ENCODE results near the gene CCDC197. TPM values are rescaled to one million over a fixed set of nuclear protein-coding genes. Genes with fewer than 3 reads are reported as not detected.

Gene CCDC197
- total and polyA plus RNA-seq, 2 of the 4 experiments (the other 2 are of a cell fraction), result not detected

- Histone ChIP-seq H2BK20ac (ENCODE audit: low read depth, low read length) (no peak overlapping the region), H2AK9ac (replicated peaks; ENCODE audit: low read depth, low read length, poor library complexity) (no peak overlapping the region), H3K27ac (ENCODE audit: insufficient read depth, low read length) (no peak overlapping the region), H2AK5ac (ENCODE audit: low read depth, low read length) (no peak overlapping the region), H3K79me1 (ENCODE audit: low read depth in 1 of 2, low read length in 2 of 2) (peaks cover 0 to 14% of the 10 kb centered on the region in 2 experiments; a peak in 1 of 4 replicates), H3K4me2 (ENCODE audit: low read depth, low read length) (no peak overlapping the region), H4K5ac (ENCODE audit: low read depth, low read length) (no peak overlapping the region), H3K14ac (replicated peaks; ENCODE audit: low read depth, low read length) (no peak overlapping the region), H4K91ac (ENCODE audit: insufficient read depth, low read depth, low read length) (no peak overlapping the region), H3K18ac (ENCODE audit: low read depth, low read length) (no peak overlapping the region), H3K9ac (ENCODE audit: low read depth, low read length) (no peak overlapping the region), H3K9me3 (ENCODE audit: control insufficient read depth, insufficient read depth, low read length) (no peaks in the 10 kb centered on the region), H3K9me1 (ENCODE audit: insufficient read depth, low read length) (no peaks in the 10 kb centered on the region), H3K36me3 (ENCODE audit: control insufficient read depth, insufficient read depth, low read length) (peaks cover 51% of the 10 kb centered on the region), H3K56ac (ENCODE audit: extremely low read depth, insufficient read depth, low read length) (no peak overlapping the region), H3K4me1 (ENCODE audit: control insufficient read depth, insufficient read depth, low read length) (peaks cover 9% of the 10 kb centered on the region), H3K27me3 (ENCODE audit: control insufficient read depth, insufficient read depth, low read length) (no peaks in the 10 kb centered on the region), H3K4ac (ENCODE audit: low read depth, low read length) (no peak overlapping the region), H2BK5ac (ENCODE audit: low read depth, low read length, poor library complexity, severe bottlenecking) (no peak overlapping the region), H3K4me3 (ENCODE audit: insufficient read depth, low read depth, low read length) (no peak overlapping the region), H4K20me1 (ENCODE audit: insufficient read depth, low read length) (no peaks in the 10 kb centered on the region; the same call in 1 of the 2 replicates), H2BK120ac (ENCODE audit: low read depth, low read length) (no peak overlapping the region), H2BK15ac (ENCODE audit: low read depth, low read length) (no peak overlapping the region), H2AFZ (replicated peaks; ENCODE audit: low read length, poor library complexity) (no peak overlapping the region), H3K23ac (ENCODE audit: low read depth, low read length) (no peak overlapping the region), H4K8ac (ENCODE audit: low read depth in 2 of 2, low read length in 2 of 2) (no peak overlapping the region)
- CTCF ChIA-PET, result interaction anchor here (1.4 to 1.6 kb wide), 2 partner anchors 92 to 105 kb away, joined by 3 to 4 read pairs; no protein-coding TSS in a partner anchor
- ATAC-seq (ENCODE audit: low read depth) (no peak), DNase-seq (no peak)
- no TSS peak for BruUV-seq (replicated peaks)
- dilution Hi-C loops (cut with HindIII; ENCODE audit: low sequenced_read_pairs, unreplicated experiment), result no loop called here
- POLR2A ChIA-PET (ENCODE audit: unreplicated experiment), result no interaction called here
- 96% methylated on average over 4 of the region's 8 CpGs; no CpG with 5 or more reads in 1 of the 2 experiments for WGBS, 2 experiments (ENCODE audit: extremely low coverage in 2 of 2, insufficient read length in 1 of 2)
- intact Hi-C loops (cut with micrococcal nuclease), result no loop called here
- in situ Hi-C loops (cut with MboI; ENCODE audit: low sequenced_read_pairs), result no loop called here
- TF ChIP-seq FOS (IDR thresholded peaks at IDR 0.05; ENCODE audit: low read depth, low read length), result no peak
- no peak for TF ChIP-seq CEBPB (IDR thresholded peaks at IDR 0.05; ENCODE audit: low read depth, low read length)
- TF ChIP-seq MAZ (IDR thresholded peaks at IDR 0.05; ENCODE audit: borderline replicate concordance, low read depth, low read length), result no peak
- TF ChIP-seq CTCF (conservative IDR thresholded peaks at IDR 0.05; ENCODE audit: low read depth, low read length), result no peak
- TF ChIP-seq USF2 (IDR thresholded peaks at IDR 0.05; ENCODE audit: low read depth, low read length), result no peak
Observed at GRCh38 chr14:94045101-94045500, 48.0 kb downstream of the CCDC197 start.

Data from IMR-90 (cell line).